GM21367 (cell line): Measurements from ENCODE around the gene SNTG2.
"Not testable (repeated sequence)": the region's sequence is repeated elsewhere in the genome, so short reads cannot be mapped to it uniquely, and the experiment has no call there.

Source experiments
- ATAC-seq: cut with Tn5 transposase; IDR thresholded peaks from one replicate; pipeline ENCODE4 v1.9.1; 2021; ENCODE audit not compliant: unreplicated experiment

The SNTG2 gene

DNA sequence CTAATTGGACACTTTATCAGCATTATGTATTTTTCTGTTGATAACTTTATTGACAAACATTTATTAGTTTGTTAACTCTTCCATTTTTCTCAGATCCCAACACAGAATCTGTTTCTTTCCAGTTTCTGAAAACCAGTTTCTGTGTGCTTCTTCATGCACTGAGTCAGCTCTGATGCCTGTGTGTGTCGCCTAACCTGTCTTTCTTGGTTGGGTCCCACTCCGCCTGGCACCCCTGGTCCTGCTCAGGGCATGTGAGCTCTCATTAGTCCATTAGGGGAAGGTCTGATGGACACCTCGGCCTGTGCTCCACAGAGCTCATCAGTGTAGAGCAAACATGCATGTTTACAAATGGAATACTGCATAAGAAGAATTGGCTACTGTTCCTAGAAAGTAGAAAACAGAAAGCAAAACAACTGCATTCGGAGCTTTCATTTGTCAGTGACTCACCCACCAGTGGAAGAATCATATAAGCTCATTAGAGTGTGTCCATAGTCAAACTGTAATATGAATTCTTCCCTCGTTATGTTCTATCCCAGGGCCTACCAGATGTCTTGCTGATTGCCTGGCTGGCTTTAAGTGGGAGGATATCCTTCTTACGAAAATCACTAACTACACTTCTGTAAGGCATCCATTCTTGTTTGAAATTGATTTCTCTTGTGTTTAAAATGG is 137.7 kb downstream of the SNTG2 start:
- ATAC-seq = no peak

DNA sequence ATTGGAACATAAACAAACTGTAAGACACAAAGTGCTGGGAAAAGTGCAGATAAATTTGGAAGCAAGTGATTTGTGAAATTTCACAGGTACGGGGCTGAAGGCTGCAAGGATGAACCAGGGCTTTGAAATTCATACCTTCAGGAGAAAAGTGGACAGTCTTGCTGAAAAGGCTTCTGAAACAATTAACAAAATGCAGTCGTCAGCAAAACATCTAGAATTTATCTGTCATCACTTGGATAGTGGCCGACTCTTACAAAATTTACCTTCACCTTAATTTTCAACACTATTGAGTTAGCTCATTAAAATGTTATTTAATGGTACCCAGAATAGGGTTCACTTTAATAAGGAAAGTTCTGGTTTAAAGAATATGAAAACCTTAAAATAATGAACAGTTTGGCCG is 138.3 kb downstream of the SNTG2 start:
- ATAC-seq = no peak

DNA sequence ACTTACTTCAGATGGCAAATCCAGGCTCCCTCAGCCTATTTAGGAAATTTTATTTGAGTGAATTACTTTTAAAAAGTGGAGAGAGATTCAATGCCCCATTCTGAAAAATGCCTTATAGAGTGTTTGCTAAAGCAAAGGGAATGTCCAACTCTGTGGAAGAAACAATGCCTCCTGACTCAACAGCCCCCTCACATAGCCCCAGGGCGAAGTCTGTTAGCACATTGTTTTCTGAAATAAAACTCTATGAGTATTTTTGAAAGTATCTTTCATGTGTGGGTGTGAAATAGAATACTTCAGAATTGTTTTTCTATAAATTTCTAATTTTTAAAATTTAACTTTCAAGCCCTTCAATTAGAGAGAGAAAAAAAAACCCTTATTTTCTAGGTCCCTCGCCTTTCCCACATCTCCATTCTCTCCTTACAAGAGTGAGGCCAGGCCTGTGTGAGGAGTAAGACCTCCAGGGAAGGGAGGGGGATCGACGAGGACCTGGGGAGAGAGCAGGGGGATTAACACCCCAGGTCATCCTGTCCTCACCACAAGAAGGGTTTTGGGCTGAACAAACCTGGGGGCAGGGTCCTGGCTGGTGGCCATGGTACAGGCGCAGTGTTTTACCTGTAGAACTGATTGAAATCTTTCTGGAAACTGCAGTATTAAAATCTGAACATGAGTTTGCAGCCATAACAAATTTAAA is 141.4 kb downstream of the SNTG2 start:
- ATAC-seq = no peak

DNA sequence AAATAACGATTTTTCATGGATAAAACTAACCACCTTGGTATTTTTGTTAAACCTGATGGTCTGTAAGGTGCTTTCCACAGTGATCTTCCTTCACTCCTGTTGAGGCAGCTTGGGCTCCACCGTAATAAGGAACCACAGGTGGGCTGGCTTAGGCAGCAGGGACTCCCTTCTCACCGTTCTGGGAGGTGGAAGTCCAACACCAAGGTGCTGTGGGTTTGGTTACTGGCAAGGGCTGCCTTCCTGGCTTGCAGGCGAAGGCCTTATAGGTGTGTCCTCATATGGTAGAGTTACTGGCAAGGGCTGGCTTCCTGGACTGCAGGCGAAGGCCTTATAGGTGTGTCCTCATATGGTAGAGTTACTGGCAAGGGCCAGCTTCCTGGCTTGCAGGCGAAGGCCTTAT is 143.0 kb downstream of the SNTG2 start:
- not testable (repeated sequence) for ATAC-seq

DNA sequence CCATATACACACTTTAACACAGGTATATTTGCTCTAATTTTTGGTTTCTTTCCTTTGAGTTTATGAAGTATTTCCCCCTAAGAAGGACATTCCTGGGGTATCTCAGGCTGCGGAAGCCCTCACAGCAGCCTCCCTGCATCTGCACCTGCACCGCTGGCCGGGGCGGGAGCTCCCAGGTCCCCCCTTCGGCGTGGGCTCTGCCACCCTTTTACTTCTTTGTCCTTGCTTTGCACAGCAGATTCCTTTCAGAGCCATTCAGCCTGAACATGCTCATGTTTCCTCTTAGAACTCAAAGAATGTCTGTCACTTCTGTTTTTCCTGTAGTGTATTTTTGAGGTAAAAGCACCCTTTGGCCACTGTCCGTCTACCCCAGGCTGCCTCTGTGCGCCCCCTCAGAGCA is 146.5 kb downstream of the SNTG2 start:
- ATAC-seq = no peak

DNA sequence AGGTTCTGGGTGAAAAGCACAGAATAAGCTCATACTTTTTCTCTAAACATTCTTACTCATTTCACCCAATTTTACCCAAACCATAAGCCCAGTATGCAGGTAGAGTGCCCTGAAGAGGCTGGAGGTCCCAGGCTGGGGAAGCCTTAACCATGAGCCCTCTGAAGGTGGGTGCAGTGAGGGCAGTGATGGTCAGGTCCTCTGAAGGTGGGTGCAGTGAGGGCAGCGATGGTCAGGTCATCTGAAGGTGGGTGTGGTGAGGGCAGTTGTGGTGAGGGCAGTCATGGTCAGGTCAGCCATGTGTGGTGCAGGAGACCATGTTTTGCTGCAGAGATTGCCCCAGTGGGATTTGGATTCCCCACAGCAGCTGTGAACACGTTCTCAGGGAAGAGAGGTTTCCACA is 148.8 kb downstream of the SNTG2 start:
- ATAC-seq = no peak

DNA sequence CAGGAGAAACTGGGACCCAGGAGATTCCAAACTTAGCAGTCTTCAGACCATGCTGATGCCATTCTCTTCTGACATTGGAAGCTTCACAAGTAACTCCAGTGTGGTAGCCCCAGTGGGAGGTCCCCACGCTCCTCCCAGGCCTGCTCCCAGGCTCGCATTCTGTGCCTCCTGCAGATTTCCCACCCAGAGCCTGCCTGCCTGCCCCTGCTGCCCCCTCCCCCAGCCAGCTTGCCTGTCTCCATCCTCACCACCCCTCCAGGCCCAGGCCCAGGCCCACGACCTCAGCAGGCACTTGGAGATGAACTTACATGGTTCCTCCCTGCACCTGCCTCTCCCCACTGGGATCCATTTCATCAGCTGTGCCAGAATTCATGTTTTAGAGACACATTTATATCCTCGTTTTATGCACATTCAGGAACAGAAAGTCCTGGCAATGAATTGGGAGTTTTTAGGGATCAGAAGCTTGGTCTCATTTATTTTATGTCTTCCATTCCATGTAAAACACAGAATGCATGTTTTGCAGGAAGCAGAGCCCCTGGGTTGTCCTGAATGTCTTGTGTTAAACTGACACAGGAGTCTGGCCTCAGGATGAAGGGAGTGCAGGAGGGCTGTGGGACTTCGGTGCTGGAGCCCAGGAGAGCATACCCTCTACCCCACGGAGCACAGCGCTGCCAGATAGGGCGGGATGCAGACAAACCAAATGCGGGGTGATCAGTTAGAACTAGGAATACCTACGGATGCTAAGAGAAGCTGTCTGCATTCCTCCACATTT is 150.5 kb downstream of the SNTG2 start:
- ATAC-seq = no peak

DNA sequence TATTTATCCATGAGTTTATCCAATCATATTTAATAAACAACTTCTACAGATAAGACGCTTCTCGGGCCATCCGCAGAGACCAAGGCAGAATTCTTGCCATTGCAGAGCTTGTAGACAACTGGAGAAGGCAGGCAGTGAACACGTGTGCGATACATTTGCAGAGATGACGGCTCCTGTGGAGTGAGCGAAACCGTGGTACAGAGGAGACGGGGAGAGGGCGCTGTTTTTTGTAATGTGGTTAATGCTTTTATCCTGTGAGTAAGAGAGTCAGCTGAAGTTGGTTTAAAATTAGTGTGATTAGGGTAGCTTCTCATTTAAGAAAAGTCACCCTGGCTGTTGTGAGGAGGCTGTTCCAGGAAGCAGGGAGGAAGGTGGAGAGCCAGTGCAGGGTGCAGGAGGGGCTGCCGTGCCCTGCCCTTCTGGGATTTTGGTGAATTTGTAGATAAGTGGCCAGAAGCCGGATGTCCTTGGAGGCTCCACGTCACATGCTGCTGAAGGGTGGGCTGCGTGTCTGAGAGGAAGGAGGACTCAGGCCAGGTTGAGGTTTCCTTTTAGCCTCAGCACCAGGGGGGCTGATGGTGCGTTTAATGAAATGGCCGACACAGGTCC is 151.4 kb downstream of the SNTG2 start:
- ATAC-seq = no peak

DNA sequence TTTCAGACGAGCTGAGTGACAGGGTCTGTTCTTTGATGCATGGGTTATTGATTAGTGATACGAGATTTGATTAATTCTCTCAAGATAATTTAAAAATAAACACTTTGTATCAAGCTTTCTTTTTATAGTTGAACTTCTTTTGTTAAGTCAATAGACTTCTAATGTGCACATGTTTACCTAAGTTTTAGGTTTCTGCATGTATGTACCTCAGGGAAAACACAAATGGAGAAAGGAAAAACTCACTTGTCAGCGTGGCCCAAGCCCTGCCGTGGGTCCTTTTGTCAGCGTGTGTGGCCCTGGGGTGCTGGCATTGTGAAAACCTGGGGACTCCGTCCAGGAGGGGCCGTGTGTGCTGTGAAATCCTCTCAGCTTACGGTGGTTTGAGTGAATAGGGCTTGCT is 153.7 kb downstream of the SNTG2 start:
- no peak for ATAC-seq

DNA sequence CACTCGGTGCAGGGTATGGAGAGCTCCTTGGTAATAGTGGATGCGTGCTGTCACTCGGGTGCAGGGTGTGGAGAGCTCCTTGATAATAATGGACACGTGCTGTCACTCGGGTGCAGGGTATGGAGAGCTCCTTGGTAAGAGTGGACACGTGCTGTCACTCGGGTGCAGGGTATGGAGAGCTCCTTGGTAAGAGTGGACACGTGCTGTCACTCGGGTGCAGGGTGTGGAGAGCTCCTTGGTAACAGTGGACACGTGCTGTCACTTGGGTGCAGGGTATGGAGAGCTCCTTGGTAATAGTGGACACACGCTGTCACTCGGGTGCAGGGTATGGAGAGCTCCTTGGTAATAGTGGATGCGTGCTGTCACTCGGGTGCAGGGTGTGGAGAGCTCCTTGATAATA is 155.7 kb downstream of the SNTG2 start:
- ATAC-seq = not testable (repeated sequence)

DNA sequence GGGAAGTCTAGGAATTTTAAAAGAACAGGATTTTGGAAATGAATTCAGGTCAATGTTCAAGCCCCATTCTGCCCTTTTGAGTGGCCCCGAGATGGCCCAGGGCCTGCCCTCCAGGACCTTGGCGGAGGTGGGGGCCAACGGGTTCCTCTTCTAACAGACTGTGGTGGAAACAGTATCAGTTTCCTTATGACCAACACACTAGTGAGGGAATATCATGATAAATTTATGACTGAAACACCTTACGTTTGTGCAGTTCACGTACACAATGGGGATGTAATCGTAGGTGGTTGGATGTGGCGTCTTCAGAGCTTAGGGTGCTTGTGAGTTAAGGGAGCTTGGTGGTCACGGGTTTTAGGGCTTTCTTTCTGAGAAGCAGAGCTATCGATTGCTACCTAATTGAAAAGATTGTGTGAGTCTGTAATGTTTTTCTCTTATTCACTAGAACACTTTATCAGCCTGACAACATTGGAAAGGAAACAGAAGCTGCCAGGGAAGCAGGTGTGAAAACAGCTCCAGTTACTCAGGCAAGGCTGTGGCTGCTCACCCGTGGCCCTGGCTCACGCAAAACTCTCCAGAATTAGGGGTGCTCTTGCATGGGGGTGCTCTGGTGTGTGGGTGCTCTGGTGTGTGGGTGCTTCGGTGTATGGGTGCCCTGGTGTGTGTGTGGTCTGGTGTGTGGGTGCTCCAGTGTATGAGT is 165.3 kb downstream of the SNTG2 start:
- ATAC-seq = no peak

DNA sequence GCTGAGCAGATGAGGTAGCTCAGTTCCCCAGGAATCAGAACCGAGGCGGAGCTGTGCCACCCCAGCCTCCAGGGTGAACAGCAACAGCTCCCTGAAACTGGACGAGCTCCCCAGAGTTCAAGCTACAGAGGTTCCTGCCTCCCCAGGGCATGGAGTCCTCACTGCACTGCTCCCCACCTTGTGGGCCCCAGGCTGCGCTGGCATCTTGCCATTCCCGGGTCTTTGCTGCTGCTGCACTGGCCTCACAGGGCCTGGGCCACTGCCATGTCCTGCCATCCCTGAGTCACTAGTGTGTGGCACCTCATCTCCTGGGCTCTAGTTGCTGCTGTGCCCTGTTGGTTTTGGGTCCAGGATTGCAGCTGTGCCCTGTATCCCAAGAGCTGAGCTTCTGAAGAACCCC is 166.9 kb downstream of the SNTG2 start:
- ATAC-seq = no peak

DNA sequence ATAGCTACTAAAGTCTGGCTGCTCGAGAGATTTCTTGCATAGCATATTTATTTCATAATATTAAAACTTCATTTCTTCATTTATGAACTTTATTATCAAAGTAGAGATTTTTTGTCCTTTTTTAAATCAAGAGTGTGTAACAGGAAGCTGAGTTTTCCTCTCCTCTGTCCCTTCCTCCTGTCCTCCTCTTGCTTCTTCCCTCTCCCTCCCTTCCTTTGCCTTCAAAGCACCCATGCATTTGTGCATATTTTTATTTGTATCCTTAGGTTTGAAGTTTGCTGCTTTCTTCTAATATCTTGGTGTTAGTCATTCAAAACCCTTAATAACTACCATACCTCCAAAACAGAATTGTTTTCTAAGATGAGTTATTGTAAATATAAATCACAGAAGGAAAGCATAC is 174.6 kb downstream of the SNTG2 start:
- no peak for ATAC-seq

DNA sequence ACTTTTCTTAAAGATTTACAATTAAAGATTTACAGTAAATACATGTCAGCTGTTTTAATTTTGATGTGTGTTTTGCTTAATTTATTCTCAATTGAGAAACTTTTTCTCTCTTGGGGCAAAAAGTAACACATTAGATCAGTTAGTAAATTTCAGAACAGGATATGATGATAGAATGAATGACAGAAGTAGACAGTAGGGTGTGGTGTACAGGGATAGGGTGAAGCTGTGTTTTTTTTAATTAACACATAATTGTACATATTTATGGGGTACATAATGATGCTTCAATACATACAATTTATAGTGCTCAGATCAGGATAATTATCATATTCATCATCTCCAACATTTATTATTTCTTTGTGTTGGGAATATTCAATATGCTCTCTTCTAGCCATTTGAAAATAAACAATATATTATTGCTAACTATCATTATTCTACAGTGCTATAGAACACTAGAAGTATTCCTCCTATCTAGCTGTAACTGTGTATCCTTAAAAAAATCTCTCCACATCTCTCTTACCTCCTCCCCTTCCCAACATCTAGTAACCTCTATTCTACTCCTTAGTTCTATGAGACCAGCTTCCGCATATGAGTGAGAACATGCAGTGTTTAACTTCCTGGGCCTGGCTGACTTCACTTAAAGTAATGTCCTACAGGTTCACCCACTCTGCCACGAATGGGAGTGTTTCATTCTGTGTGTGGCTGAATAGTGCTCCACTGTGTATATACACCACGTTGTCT is 175.2 kb downstream of the SNTG2 start:
- no peak for ATAC-seq

DNA sequence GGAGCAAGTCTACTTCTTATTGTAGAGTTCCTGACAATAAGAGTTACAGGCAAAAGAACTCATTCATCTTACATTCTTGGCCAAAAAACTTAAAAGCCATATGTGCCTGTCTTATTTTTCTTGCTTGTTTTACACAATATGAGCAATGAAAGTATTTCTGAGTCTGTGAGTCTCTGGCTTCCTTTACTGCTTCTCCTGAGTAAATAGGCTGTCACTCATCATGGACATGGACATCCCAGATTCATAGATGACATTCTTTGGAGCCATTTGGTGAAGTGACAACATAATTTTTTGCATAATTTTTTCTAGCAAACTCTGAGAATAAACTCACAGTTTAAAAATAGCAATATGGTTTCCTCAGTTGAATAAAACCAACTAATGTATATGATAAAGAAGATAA is 179.3 kb downstream of the SNTG2 start:
- ATAC-seq = no peak

DNA sequence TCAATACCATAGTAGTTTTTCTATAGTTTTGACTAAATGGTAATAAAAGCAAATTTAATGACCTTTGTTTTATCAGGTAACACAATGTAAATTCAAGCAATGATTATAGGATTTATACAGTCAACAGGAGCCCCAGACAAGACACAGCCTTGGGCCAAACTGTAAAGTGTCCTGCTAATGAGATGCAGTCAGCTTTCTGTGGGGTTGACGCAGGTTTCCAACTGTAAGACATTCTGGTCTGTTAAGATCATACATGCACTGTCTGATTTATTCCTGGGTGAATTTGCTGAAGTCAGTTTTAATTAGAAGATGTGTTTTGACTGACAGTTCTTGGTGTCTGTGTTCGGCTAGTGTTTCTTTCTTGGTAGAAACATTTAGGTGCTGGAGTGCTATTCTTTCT is 180.3 kb downstream of the SNTG2 start:
- ATAC-seq = no peak

DNA sequence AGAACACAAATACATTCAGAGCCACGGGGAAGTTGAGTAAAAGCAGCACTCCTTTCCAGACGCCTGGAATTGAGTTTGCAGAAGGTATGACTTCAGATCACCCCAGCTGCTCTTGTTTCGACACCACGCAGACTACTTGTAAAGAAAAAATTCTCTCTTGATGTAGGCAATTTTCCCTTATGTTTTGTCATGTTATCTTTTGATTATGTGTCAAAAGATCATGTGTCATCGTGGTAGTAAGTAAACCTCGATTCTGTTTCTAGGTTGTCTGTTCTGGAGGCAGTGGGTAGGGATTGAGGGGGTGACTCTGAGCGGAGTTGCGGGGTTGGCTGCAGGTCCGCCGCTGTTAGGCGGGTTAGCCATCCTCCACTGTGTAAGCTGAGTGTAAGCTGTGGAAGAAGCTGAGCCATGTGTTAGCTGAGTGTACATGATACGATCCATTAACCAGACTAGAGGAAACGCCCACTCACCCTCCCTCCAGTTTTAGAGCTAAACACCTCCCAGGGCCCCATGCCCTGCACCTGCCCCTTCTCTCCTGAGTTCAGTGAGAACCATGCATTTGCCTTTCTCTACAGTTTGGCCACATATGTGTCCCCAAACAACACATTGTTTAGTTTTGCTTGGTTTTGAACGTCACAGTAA is 181.8 kb downstream of the SNTG2 start:
- ATAC-seq = no peak

DNA sequence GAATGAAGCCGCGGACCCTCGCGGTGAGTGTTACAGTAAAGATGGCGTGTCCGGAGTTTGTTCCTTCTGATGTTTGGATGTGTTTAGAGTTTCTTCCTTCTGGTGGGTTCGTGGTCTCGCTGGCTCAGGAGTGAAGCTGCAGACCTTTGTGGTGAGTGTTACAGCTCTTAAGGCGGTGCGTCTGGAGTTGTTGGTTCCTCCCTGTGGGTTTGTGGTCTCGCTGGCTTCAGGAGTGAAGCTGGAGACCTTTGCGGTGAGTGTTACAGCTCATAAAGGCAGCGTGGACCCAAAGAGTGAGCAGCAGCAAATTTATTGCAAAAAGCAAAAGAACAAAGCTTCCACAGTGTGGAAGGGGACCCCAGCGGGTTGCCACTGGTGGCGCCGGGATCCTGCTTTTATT is 183.2 kb downstream of the SNTG2 start:
- ATAC-seq = not testable (repeated sequence)

DNA sequence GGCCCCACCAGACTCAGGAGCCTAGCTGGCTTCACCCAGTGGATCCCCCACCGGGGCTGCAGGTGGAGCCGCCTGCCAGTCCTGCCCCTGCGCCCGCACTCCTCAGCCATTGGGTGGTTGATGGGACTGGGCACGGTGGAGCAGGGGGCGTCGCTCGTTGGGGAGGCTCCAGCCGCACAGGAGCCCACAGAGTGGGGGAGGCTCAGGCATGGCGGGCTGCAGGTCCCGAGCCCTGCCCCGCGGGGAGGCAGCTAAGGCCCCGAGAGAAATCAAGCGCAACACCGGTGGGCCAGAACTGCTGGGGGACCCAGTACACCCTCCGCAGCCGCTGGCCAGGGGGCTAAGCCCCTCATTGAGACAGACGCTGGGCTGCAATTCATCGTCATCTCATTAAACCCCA is 184.0 kb downstream of the SNTG2 start:
- ATAC-seq = no peak

DNA sequence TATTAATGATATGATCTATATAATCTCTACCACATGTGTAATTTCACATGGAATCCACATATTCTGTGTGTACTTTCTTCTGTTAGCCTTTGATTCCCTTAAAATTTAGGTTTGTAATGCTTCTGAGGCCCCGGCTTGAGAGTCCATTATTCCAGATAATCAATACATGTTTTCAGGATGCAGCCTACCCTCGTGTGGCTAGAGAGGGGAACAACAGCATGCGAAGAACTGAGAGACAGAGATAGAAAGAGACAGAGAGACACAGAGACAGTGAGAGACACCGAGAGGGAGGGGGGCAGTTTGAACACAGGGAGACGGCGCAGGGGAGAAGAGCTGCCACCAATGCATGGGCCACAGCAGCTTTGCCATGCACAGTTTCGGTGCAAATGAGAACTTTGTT is 185.4 kb downstream of the SNTG2 start:
- ATAC-seq = no peak
